Measurements from ENCODE around the gene CLCA1. TPM values are rescaled to one million over a fixed set of nuclear protein-coding genes. Genes with fewer than 3 reads are reported as not detected.

Gene CLCA1
- total RNA-seq, 1 donor from 2014 or later: not detected

GRCh38 chr1:86435327-86435726, 33.4 kb upstream of the CLCA1 start:
- peaks cover 12% of the 10 kb centered on the region for H3K27me3 Mint-ChIP-seq (ENCODE audit: low read depth)
- no peak for TF ChIP-seq CTCF (IDR thresholded peaks at IDR 0.05)
- no peak overlapping the region for H3K27ac Mint-ChIP-seq (ENCODE audit: unreplicated experiment)
- DNase-seq (ENCODE audit: low spot score): no peak
- H3K4me1 Mint-ChIP-seq (ENCODE audit: low read depth): no peaks in the 10 kb centered on the region
- H3K36me3 Mint-ChIP-seq (ENCODE audit: low read depth): no peaks in the 10 kb centered on the region
- no peaks in the 10 kb centered on the region for H3K9me3 Mint-ChIP-seq (ENCODE audit: low read depth)
- H3K4me3 Mint-ChIP-seq (ENCODE audit: unreplicated experiment): no peak overlapping the region

- DNase-seq (ENCODE audit: low spot score): no peak
- Mint-ChIP-seq H3K27ac (ENCODE audit: unreplicated experiment) (no peak overlapping the region), H3K27me3 (ENCODE audit: low read depth) (peaks cover 12% of the 10 kb centered on the region), H3K9me3 (ENCODE audit: low read depth) (no peaks in the 10 kb centered on the region), H3K36me3 (ENCODE audit: low read depth) (no peaks in the 10 kb centered on the region), H3K4me1 (ENCODE audit: low read depth) (no peaks in the 10 kb centered on the region), H3K4me3 (ENCODE audit: unreplicated experiment) (no peak overlapping the region)
- TF ChIP-seq CTCF (IDR thresholded peaks at IDR 0.05): no peak
Measured at GRCh38 chr1:86436041-86436440, 32.7 kb upstream of the CLCA1 start.

- H3K36me3 Mint-ChIP-seq (ENCODE audit: low read depth): no peaks in the 10 kb centered on the region
- DNase-seq (ENCODE audit: low spot score): no peak
- peaks cover 3% of the 10 kb centered on the region for H3K4me1 Mint-ChIP-seq (ENCODE audit: low read depth)
- no peak overlapping the region for H3K4me3 Mint-ChIP-seq (ENCODE audit: unreplicated experiment)
- H3K27ac Mint-ChIP-seq (ENCODE audit: unreplicated experiment): no peak overlapping the region
- no peak for TF ChIP-seq CTCF (IDR thresholded peaks at IDR 0.05)
- peaks cover 10% of the 10 kb centered on the region for H3K27me3 Mint-ChIP-seq (ENCODE audit: low read depth)
- H3K9me3 Mint-ChIP-seq (ENCODE audit: low read depth): no peaks in the 10 kb centered on the region
Measured at GRCh38 chr1:86441581-86441980, 27.1 kb upstream of the CLCA1 start.

GRCh38 chr1:86441997-86442396, 26.7 kb upstream of the CLCA1 start:
- TF ChIP-seq CTCF (IDR thresholded peaks at IDR 0.05): no peak
- H3K36me3 Mint-ChIP-seq (ENCODE audit: low read depth): no peaks in the 10 kb centered on the region

GRCh38 chr1:86445919-86446318, 22.8 kb upstream of the CLCA1 start:
- Mint-ChIP-seq H3K4me1 (ENCODE audit: low read depth) (peaks cover 5% of the 10 kb centered on the region), H3K27me3 (ENCODE audit: low read depth) (no peaks in the 10 kb centered on the region), H3K9me3 (ENCODE audit: low read depth) (no peaks in the 10 kb centered on the region), H3K4me3 (ENCODE audit: unreplicated experiment) (no peak overlapping the region), H3K36me3 (ENCODE audit: low read depth) (no peaks in the 10 kb centered on the region), H3K27ac (ENCODE audit: unreplicated experiment) (no peak overlapping the region)
- no peak for TF ChIP-seq CTCF (IDR thresholded peaks at IDR 0.05)
- no peak for DNase-seq (ENCODE audit: low spot score)

More at GRCh38 chr1:86441997-86442396, 26.7 kb upstream of the CLCA1 start:
- H3K27ac Mint-ChIP-seq (ENCODE audit: unreplicated experiment): no peak overlapping the region
- H3K4me1 Mint-ChIP-seq (ENCODE audit: low read depth): peaks cover 3% of the 10 kb centered on the region
- H3K9me3 Mint-ChIP-seq (ENCODE audit: low read depth): no peaks in the 10 kb centered on the region
- H3K4me3 Mint-ChIP-seq (ENCODE audit: unreplicated experiment): no peak overlapping the region
- no peak for DNase-seq (ENCODE audit: low spot score)
- peaks cover 10% of the 10 kb centered on the region for H3K27me3 Mint-ChIP-seq (ENCODE audit: low read depth)

Measured in chondrocyte (in vitro differentiated cells).